GM21737 (cell line): ENCODE results near the gene SH3BP4.

Experiments
- ATAC-seq: cut with Tn5 transposase; IDR thresholded peaks from one replicate; pipeline ENCODE4 v1.9.1; 2021; ENCODE audit warnings: mild to moderate bottlenecking, moderate library complexity; ENCODE audit not compliant: unreplicated experiment

The SH3BP4 gene

DNA sequence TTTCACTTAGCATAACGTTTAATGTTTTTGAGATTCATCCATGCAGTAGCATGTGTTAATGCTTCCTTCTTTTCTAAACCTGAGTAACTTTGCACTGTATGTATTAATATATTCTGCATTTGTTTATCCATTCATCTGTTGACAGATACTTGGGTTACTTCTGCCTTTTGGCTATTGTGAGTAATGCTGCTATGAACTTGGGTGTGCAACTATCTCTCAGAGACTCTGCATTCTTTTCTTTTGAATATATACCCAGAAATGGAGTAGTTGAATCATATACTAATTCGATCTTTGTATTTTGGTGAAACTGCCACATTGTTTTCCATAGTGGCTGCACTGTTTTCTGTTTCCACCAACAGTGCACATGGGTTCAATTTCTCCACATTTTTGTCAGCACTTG is 128.3 kb downstream of the SH3BP4 start:
- ATAC-seq: no peak

DNA sequence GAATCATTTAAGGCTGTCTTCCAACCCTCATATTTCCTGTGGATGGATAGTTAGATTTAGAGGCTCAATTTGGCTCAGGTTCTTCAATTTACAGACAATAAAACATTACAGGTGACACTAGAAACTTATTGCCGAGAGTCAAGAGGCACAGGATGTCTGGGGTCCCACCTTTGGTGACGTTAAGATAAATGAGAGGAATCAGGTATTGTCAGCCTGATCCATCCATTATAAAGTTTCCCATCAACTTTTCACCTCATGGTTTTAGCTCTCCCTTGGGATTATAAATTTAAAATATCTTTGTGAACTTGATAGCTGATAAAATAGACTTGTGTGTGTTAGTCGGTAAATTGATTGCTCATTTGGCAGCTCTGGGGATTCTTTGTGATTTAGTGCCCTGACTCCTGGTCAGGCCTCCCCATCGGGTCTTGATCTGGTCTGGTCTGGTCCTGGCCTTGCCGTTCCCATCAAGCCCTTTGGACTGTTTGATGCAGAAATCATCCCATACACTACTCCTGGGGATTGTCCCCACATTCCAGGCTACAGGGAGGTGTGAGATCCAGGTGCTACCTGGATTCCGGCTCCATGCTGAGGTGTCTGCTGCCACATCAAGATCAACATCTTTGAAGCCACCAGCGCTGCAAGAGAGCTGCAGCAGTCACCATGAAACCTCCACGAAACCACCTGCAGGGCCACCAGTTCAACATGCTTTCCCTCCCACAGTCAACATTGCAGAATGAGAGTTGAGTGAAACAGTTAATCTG is 130.9 kb downstream of the SH3BP4 start:
- no peak for ATAC-seq

DNA sequence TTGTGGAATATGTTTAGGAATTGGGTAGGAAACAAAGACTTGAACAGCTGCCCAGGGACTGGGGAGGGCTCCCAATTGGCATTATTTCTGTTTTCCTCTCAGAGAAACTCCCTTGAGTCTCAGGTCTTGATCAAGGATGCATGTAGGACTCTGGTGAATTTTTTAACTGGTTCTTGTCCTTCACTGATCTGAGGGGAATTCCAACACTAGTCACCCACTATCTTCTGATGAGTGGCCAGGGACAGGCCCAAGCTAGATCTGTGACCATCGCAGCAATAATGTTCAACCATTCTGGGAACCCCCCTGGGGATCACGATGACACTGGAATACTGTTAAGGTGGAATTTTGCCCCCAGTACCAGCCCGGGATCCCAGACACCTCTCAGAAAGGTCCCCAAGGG is 132.0 kb downstream of the SH3BP4 start:
- ATAC-seq: no peak

DNA sequence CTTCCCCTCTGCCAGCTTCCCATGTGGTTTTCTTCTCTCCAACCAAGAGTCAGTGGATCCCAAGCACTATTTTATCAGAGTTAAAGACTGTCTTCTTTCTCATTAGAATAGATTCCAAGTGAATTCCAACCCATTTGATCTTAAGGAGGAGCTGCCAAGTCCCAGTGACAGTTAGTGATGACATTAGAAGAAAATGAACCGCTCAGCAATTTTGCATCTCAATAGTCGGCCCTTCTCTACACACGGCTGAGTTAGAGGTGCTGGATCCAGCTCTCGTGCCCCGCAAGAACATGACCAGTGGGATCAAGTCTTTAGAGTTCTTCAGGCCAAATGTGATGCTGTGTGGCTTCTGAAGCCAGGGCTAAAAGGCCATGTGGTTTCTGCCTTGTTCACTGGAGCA is 132.6 kb downstream of the SH3BP4 start:
- no peak for ATAC-seq

DNA sequence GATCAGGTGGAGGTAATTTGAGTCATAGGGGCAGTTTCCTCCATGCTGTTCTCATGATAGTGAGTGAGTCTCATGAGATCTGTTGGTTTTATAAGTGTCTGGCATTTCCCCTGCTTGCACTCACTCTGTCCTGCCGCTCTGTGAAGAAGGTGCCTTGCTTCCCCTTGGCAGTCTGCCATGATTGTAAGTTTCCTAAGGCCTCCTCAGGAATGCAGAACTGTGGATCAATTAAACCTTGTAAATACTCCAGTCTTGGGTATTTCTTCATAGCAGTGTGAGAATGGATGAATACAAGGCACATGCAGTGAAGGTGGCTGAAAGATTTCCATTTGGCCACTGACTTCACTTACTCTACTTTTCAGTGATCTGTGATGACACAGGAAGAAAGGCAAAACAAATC is 133.7 kb downstream of the SH3BP4 start:
- ATAC-seq: no peak

DNA sequence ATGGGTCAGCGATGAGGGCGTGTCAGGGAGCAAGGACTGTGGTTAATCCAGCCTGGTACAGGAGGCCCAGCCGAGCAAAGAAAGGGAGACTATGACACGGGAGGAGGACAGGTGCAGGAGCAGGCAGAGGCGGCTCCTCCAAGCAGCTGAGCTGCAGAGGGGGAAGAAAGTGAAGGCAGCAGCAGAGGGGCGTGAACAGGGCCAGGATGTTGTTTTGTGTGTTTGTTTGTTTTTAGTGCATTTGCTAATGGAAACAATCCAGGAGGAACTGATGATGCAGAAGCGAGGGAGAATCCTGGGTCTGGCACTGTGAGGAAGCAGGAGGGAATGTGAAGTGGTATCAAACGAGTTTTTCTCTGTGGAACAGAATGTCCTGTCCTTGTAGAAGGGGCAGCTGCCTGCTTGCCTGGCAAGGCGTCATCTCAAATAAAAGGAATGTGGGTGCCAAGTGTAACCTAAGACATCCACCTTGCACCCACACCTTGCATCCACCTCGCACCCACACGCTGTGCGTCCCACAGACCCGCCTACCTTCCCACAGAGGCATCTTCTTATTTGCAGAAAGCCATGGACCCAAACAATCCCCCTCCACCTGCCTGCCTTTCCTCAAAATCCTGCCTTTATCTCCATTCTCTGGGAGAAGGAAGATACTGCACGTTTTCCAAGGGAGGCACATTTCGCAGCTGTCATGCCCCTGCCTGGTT is 134.8 kb downstream of the SH3BP4 start:
- ATAC-seq: no peak

DNA sequence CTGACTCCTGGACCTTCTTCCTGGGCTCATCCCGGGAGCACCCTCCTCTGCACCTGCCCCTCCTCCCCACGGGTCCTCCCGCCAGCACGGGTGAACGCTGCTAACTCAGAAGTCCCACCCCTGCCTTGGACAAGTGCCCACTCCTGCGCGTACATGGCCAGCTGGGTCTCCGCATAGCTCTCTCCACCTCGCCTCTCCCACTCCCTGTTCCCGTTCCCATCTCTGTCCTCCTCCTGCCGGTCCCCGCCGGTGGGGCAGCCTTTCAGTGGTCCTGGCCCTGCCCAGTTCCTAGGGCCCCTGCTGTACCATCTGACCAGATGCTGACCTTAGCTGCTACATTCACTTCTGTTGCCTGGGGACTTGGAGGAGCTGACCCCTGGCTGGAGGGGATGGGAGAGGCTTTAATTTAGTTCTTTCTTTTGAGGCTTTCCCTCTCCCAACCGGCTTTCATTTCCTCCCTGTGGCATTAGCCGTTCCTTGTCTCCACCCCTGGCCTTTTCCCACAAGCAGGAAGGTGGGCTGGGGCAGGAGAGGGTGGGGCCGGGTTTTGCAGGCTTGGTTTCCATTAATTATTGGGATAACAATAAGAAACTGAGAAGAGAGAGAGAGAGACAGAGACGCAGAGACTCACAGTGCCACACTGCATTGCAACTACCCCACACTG is 136.1 kb downstream of the SH3BP4 start:
- ATAC-seq: no peak

DNA sequence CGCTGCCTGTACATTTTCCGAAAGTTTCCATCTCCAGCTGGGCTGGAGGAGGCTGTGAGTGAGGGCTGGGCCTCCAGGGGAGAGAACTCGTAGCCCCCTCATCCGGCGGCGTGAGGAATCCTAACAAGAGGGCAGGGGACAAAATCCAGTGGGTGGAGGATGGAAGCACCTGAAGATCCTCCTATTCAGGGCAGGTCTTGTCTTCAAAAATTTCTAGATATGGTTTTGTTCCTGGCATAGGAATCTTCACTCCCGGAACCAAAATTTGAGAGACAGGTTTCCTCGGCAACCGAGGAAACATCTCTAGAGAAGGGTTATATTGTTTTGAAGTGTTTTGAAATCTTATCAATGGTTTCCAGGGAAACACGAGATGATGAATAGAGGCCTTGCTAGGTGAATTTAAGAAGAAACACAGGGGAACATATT is 136.7 kb downstream of the SH3BP4 start:
- ATAC-seq: no peak

DNA sequence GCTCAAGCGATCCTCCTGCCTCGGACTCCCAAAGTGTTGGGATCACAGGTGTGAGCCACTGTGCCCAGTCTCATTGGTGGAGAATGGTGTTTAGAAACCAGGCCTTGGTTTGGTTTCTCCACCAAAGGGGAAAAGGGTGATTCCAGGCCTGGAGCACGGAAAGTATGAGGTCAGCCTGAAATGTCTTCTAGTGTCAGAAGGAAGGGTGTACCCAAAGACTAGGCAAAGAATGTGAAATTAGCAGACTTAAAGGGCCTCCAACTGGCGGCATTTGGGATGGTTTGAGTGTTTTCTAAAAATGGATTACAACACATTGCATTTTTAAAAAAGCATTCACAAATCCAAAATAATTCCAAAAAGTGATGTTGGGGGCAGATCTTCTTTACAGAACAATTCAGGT is 139.6 kb downstream of the SH3BP4 start:
- ATAC-seq: no peak

DNA sequence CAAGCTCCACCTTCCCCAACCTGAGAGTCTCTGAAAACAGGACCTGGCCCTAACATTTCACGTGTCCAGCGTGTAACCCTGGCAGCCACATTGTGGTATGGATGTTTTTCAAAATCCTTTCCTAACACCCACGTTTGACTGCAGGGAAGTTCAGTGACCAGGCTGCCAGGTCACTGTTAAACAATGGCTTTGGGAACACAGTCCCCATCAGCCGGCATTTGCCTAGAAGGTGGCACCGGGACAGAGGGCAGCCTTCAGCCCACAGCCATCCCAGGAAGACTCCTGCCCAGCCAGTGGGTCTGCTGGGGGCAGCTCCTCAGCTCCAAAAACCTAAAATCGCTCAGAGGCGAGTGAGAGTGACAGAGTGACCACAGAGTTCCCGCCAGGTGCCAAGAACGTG is 140.2 kb downstream of the SH3BP4 start:
- ATAC-seq: no peak

DNA sequence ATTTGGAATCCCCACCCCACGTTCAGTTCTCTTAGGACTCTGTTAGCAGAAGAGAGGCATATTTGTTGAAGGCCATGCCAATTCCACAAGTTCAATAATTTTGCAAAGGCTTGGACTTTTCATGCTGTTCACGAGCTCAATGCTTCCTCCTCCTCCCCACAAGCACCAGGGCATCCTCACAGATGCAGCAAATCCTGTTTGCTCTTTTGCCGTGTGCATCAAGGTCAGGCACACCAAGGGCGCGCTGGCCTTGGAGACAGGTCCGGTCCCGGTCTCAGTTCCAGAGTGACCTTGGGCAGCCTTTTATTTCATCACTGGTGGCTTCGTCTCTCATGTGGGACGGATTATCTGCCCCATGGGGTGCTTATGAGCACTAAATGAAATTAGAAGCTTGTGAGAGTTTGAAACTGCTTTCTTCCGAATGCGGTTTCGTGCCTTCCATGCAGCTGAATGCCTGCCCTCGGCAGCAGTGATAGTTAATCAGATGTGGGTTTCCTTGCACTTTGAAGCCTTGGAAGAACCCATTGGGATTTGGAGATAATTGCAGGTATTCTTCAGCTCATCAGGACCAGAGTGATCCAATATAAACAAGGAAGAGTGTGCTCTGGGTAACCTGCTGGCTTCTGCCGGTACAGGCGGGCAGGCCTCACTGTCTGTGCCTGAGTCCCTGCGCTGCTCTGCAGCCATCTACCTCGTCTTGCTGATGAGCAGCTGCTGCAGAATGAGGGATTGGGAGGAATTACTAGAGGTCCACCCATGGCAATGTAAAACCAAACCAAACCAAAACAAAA is 140.8 kb downstream of the SH3BP4 start:
- no peak for ATAC-seq

DNA sequence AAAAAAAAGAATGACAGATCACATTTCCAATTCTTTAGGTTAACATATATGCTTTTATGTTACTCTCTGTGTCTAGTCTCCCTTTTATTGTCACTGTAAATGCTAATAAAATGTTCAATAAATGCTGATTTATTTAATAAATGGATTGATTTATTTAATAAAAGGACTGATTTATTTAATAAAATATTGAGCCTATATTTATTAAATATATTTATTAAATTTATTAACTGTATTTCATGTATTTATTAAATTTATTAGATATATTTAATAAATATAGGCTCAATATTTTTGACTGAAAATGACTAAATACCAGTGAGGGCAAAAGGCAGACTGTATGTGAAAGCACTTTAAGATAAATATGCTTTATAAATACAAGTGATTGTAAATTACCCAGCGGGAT is 142.6 kb downstream of the SH3BP4 start:
- ATAC-seq: no peak

DNA sequence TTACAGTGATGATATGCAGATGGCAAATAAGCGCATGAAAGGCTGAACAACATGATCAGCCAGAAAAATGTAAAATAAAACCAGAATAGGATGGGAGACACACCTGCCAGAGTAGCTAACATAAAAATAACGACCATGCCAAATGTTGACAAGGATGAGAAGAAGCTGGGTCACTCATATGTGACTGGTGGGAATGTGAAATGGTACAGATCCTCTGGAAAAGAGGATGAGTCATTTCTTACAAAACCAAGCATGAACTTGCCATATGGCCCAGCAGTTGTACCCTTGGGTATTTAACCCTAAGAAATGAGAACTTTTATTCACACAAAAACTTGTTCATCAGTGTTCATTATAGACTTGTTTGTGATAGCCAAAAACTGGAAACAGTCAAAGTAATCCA is 143.8 kb downstream of the SH3BP4 start:
- no peak for ATAC-seq

DNA sequence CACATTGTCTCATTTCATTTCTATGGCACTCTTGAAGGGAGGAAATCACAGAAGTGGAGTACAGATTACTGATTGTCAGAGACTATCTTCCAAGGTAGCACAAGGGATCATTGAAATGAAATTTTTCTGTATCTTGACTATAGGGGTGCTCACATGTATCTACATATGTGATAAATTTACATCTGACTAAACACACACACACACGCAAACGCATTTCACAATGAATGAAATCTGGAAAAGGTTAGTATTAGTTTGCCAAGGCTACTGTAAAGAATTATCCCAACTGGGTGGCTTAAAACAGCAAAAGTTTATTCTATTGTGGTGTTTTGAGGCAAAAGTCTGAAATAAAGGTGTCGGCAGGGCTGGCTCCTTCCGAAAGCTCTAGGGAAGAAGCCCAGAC is 144.6 kb downstream of the SH3BP4 start:
- ATAC-seq: no peak

DNA sequence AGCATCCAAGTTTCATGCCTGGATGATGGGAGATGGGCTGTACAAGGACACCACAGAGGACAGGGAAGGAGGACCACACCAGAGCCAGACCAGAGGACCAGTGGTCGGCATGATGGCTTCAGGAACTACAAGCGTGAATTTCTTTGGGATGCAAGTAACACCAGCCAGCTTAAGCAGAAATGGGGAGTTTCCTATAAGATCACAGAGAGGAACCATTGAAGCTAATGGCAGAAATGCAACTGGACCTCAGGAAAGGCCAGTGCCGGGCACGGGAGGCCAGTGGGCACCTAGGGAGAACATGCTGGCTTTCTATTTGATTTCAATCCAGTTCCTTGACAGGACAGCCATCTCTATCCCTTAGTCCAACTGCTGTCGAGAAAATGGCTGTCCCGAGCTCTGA is 145.4 kb downstream of the SH3BP4 start:
- ATAC-seq: no peak

DNA sequence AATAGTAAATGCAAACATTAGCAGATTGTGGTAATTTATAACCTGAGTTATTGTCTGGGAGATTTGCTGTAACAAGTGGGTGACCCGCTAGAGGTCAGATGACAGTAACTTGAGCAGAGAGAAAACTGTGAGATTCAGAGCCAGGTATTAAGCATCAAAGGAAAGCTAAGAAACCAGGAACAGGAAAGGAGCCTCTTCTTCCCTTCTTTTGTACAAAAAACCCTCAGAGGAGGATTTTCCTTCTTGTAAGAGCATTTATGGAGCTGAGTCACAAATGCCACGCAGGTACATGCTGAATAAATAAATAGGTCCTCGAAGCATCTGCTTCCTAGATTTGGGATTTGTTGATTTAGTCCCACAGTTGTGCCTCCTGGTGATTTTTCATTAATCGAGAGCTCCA is 146.5 kb downstream of the SH3BP4 start:
- no peak for ATAC-seq

DNA sequence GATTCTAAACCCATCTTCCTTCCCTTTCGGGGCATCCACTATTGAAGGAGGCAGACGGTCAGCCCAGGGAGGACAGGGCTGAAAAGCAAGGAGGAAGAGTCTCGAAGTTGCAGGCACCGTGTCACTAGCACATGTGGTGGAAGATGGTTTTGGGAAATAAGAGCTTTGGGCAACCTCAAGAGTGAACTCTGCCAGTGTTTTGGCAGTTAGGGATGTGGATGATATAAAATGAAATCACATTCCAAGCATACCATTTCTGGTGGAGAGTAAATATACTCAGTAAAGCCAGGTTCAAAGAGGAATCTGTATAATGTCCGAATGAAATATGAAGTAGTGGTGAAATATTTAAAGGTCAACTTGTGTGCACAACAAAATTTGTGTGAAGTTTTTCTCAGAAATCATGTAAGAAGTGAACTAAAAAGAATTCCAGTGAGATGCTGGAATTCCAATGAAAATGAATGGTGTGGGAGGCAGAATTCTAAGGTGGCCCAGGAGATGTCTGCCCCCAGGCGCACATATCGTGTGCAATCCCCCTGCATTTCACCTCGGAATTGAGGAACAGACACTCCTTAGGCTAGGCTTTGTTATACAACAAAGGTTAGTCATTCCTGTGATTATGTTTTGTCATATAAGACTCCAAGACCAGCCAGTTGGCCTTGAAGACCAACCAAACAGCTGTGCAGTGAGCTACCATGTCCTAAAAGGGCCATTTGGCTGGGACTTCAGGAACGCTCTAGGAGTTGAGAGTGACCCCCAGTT is 147.1 kb downstream of the SH3BP4 start:
- ATAC-seq: no peak

DNA sequence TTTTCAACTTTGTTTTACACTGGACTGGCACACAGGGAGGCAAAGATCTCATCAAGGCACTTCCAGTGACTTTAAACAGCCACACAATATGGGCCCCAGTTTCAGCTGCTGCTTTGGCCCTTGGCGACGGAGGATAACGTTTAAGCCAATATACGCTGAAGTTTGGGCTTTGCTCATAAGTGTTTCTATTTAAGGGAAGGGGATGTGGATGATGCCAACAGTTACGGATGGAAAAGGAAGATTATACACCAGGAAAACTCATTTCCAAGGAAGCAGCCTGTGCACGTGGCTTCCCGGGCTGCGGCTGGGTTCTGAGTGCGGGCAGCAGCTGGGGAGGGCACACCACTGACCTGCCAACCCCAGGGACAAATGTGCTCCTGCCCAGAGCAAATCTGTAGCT is 151.1 kb downstream of the SH3BP4 start:
- no peak for ATAC-seq
